Panc1 (cell line): ENCODE data around the gene GSTM1. TPM values are rescaled to one million over a fixed set of nuclear protein-coding genes. Genes with fewer than 3 reads are reported as not detected.
"Not testable (repeated sequence)": the region's sequence is repeated elsewhere in the genome, so short reads cannot be mapped to it uniquely, and the experiment has no call there.

Source experiments
- ATAC-seq: fragments of 200-7000 bp; cut with Tn5 transposase; 2 replicates; pipeline ENCODE4 v1.9.1; 2020; ENCODE audit warnings: mild to moderate bottlenecking, moderate library complexity
- BruUV-seq: library from RNA; stranded (reverse); fragments of 400-500 nt; replicated peaks from 2 replicates; lab custom pipeline; 2021; lab: Mats Ljungman, UMichigan
- CTCF ChIA-PET: fragments of 300-600 bp; sonication (Branson Sonifier 250); formaldehyde crosslinking; loops from one replicate; lab custom pipeline; 2022; ENCODE audit warnings: antibody characterized with exemption; lab: Charles Lee
- POLR2A ChIA-PET: fragments of 300-600 bp; sonication (Branson Sonifier 250); formaldehyde crosslinking; loops from one replicate; lab custom pipeline; 2022; ENCODE audit warnings: antibody characterized with exemption; lab: Charles Lee
- DNase-seq: peaks from one replicate; pipeline ENCODE4 v3.0.0-alpha.2; 2010; ENCODE audit warnings: low read depth, low spot score
- H3K27ac ChIP-seq: 2 replicates; pipeline ENCODE4 v1.5.1; 2011; ENCODE audit warnings: mild to moderate bottlenecking, low read length, inconsistent platforms
- H3K27me3 ChIP-seq: fragments of 200-500 bp; sonication (Bioruptor generic); 2 replicates; pipeline ENCODE4 v1.6.0; 2014; ENCODE audit warnings: low read length, inconsistent platforms; ENCODE audit not compliant: control insufficient read depth, insufficient read depth
- H3K36me3 ChIP-seq: fragments of 200-500 bp; sonication (Bioruptor generic); 2 replicates; pipeline ENCODE4 v1.5.1; 2014; ENCODE audit warnings: inconsistent platforms, mild to moderate bottlenecking, low read length, moderate library complexity; ENCODE audit not compliant: control insufficient read depth, insufficient read depth
- H3K4me1 ChIP-seq: 2 replicates; pipeline ENCODE4 v1.5.1; 2011; ENCODE audit warnings: inconsistent platforms, mild to moderate bottlenecking, low read length, moderate library complexity; ENCODE audit not compliant: control insufficient read depth, insufficient read depth
- H3K4me3 ChIP-seq, 2 experiments: 2 replicates each; pipeline ENCODE4 v1.5.1; 2011 to 2012; ENCODE audit warnings: low read depth in 2 of 2, low read length in 2 of 2, mild to moderate bottlenecking in 2 of 2, inconsistent platforms in 1 of 2, moderate library complexity in 1 of 2
- H3K9me3 ChIP-seq: fragments of 200-500 bp; sonication (Bioruptor generic); 2 replicates; pipeline ENCODE4 v1.5.1; 2014; ENCODE audit warnings: low read depth, mild to moderate bottlenecking, inconsistent platforms, low read length, moderate library complexity; ENCODE audit not compliant: control insufficient read depth, insufficient read depth
- CTCF ChIP-seq: fragments of 450-650 bp; IDR thresholded peaks from 2 replicates; pipeline ENCODE4 v1.5.1; 2017; ENCODE audit warnings: mild to moderate bottlenecking
- POLR2AphosphoS5 ChIP-seq: IDR thresholded peaks from 2 replicates; pipeline ENCODE4 v1.6.1; 2012; ENCODE audit warnings: mild to moderate bottlenecking, low read depth, low read length, moderate library complexity
- REST ChIP-seq, 2 experiments: IDR thresholded peaks; 2 replicates each; pipeline ENCODE4 v1.6.1; 2011 to 2012; ENCODE audit warnings: low read depth in 2 of 2, control low read depth in 1 of 2, low read length in 1 of 2, mild to moderate bottlenecking in 1 of 2, moderate library complexity in 1 of 2; ENCODE audit not compliant: insufficient read depth in 1 of 2
- SIN3A ChIP-seq: IDR thresholded peaks from 2 replicates; pipeline ENCODE4 v1.6.1; 2012; ENCODE audit warnings: low read depth, mild to moderate bottlenecking, low read length, moderate library complexity, borderline replicate concordance; ENCODE audit not compliant: insufficient read depth
- TCF7L2 ChIP-seq: IDR thresholded peaks from 2 replicates; pipeline ENCODE4 v1.6.1; 2011; ENCODE audit warnings: mild to moderate bottlenecking, low read depth, low read length, inconsistent platforms
- in situ Hi-C: cut with HindIII; loops from 2 replicates; pipeline ENCODE4 v1.10.0; 2016; ENCODE audit warnings: low sequenced_read_pairs, low pct_unique_long_range_greater_than_20kb
- intact Hi-C: fragments of 100-400 bp; cut with micrococcal nuclease; formaldehyde crosslinking; loops from one replicate; pipeline ENCODE4 v1.10.0; 2022; ENCODE audit not compliant: unreplicated experiment
- total RNA-seq: library from RNA; stranded (reverse); gene quantifications from one replicate; pipeline ENCODE4 v1.2.1, GENCODE V29; 2021; ENCODE audit not compliant: unreplicated experiment

GSTM1 gene
- total RNA-seq, 1 experiment from 2014 or later: not detected

- ChIA-PET POLR2A (no interaction called here), CTCF (no interaction called here)
- Histone ChIP-seq H3K27ac (no peak overlapping the region), H3K9me3 (no peaks in the 10 kb centered on the region), H3K4me3 (no peak overlapping the region), H3K27me3 (no peaks in the 10 kb centered on the region), H3K4me1 (no peaks in the 10 kb centered on the region), H3K36me3 (no peaks in the 10 kb centered on the region)
- DNase-seq: no peak
- ATAC-seq: no peak
- no TSS peak for BruUV-seq
- TF ChIP-seq POLR2AphosphoS5 (no peak), CTCF (no peak), TCF7L2 (no peak), REST (IDR thresholded peaks at IDR 0.05; ENCODE audit: insufficient read depth in 1 of 2, low read depth in 2 of 2, low read length in 1 of 2) (no peak), SIN3A (no peak)
- intact Hi-C loops (no loop called here), in situ Hi-C loops (no loop called here)
Observed at GRCh38 chr1:109697066-109697465, 9.4 kb downstream of the GSTM1 start.

GRCh38 chr1:109697861-109698260 is 10.2 kb downstream of the GSTM1 start:
- DNase-seq, H3K27ac ChIP-seq, POLR2A ChIA-PET, BruUV-seq, H3K9me3 ChIP-seq, H3K4me3 ChIP-seq, ATAC-seq, H3K27me3 ChIP-seq, intact Hi-C loops, CTCF ChIA-PET, in situ Hi-C loops, H3K36me3 ChIP-seq, H3K4me1 ChIP-seq: not testable (repeated sequence)

GRCh38 chr1:109702940-109703339 is 15.3 kb downstream of the GSTM1 start:
- H3K4me3 ChIP-seq, H3K27me3 ChIP-seq, DNase-seq, POLR2A ChIA-PET, H3K9me3 ChIP-seq, intact Hi-C loops, CTCF ChIA-PET, in situ Hi-C loops, H3K27ac ChIP-seq, H3K4me1 ChIP-seq, H3K36me3 ChIP-seq, ATAC-seq, BruUV-seq: not testable (repeated sequence)
